ENCODE measurements around the gene HOXB13. TPM values are rescaled to one million over a fixed set of nuclear protein-coding genes. Genes with fewer than 3 reads are reported as not detected.
A peak's percentile ranks its signal among the peaks of the same experiment; 100 is the strongest.

Gene HOXB13
- total RNA-seq, 1 donor from 2014 or later = not detected

DNA sequence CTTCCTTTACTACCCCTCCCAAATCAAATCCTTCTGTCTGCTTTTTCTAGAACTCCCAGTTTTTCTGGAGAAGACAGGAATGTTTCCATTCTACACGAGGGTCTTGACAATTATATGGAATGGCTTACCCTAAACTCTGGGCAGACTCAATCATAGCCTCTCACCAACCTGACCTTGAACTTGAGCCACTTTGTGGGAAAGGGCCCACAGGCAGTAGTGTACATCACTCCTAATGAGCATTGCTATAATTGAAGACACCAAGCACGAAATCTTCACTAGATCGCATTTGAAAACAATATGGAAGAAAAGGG, 1.6 kb upstream of the HOXB13 start:
- intact Hi-C loops (cut with DNase I) = loop anchor here (5.0 kb wide), 1 partner anchor 878 kb away; the partner anchor contains the start of gene SP6
- no peak for ATAC-seq
- DNase-seq (ENCODE audit: low spot score) = no peak

DNA sequence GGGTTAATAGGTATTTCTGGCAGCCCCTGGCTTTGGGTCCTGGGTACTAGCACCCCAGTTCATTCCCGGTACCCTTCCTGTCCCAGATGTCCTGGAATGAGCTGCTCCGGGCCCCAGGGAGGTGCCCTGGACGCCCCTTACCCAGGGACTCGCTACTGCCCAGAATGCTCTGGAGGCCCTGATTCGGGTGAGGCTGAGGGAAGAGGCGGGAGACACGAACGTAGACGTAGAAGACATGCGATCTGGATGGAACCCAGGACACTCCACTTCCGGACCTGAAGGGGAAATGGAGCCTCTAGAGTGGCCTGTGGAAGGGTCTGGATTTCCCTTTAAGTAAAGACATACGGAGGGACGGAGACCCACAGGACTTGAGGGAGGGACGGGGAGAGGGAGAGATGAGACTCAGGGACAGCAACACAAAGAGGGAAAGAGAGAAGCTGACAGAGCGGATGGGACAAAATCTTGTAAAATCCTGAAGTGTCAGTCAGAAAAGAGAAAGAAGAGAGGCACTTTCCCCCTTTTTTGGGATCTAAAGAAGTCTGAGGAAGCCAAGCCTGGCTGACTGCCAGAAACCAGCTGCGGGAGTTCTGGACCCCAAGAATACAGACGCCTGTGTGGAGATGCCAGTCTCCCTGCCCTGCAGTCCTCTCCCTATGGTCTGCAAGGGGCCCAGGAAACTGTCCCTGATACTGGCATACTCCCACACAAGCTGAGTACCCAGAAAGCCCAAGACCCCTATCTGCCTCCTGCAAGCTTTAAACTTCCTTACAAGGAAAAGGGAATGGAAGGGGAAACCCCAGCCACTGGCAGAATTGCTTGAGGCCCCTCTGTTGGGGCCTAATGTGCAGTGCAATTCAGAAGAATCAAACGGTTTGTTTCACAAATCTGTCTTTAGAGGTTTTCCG, 1.0 kb upstream of the HOXB13 start:
- DNase-seq (ENCODE audit: low spot score) (no peak), ATAC-seq (no peak)
- intact Hi-C loops (cut with DNase I) = loop anchor here (5.0 to 10.0 kb wide), 2 partner anchors 265 to 877 kb away; partner anchors contain the start of genes IGF2BP1 and SP6

DNA sequence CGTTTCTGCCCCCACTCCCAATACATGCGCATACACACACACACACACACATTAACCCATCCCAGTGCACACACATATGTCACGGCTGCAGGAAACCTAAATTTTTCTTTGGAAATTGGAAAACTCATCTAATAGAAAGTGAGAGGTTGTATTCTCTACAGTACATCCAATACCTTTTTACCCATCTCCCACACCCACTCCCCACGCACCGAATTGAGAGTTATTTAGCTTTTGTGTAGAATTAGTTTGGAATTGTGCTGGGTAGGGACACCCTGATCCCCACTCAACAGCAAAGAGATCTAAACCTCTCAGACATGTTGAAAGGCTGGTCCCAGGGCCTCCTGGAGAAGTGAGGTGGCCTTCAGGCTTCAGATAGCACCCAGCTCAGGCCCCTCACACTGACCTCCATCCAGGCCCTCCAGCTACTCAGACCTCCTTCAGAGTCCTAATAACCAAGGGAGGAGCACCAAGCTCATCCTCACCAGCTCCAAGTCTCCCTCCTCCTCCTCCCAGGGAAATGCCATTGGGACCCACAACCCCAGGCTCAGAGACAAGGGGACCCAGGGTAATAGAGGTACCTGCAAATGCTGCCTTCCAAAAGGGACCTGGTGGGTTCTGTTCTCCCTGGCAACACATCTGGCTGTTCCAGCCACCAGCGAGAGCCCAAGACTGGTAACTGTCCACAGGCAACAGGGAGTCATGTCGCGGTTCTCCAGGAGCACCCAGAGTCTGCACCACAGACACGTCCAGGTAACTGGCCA, 955 bp downstream of the HOXB13 start:
- intact Hi-C loops (cut with DNase I) = loop anchor here (10.0 kb wide), 1 partner anchor 267 kb away; the partner anchor contains the start of gene IGF2BP1
- DNase-seq (ENCODE audit: low spot score) (no peak), ATAC-seq (no peak)

DNA sequence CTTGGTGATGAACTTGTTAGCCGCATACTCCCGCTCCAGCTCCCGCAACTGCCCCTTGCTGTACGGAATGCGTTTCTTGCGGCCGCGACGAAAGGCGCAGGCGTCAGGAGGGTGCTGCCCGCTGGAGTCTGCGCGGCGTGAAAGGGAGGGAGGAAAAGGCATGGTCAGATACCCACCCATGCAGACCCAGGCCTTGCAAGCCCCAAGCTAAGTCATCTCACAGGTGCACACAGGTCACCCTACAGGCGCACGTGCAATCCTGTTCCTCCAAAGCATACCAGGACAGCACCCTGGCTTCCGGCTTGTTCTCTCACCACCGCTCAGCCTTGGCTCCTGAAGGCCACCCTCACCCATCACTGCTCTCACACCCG, 1.6 kb downstream of the HOXB13 start:
- DNase-seq (ENCODE audit: low spot score) (no peak), ATAC-seq (no peak)
- intact Hi-C loops (cut with DNase I) = loop anchor here (10.0 kb wide), 1 partner anchor 268 kb away; the partner anchor contains the start of gene IGF2BP1

DNA sequence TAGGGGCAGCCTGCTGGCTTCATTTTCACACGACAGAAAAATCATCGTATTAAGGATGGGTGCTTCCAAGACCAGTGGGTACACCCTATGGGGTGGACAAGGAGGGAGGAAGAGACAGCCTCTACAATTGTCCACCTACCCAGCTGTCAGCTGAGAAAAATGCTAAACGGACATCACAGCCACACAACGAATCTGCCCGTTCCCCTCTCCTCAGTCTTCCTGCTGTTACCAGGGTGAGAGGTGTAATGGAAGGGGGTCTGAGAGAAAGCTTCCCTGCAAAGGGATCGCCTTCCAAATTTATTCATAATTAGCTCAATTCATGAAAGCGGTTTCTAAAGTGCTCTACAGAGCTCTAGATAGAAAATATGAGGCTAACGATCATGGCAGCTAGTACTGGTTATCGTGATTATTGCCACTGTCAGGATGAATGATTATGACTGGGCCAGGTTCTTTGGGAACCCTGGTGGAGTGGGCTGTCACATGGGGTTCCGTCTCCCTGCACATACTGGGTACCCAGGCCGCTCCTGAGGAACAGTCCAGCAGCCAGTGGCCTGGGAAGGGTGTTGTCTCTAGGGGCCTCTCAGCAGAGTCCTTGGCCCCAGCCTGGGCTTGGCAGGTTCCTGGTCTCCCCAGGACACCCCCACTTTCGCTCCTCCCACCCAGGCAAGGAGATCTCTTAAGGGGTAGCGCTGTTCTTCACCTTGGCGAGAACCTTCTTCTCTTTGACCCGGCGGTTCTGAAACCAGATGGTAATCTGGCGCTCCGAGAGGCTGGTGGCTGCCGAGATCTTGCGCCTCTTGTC, 2.2 kb downstream of the HOXB13 start:
- no peak for ATAC-seq
- DNase-seq (ENCODE audit: low spot score) = no peak
- intact Hi-C loops (cut with DNase I) = loop anchor here (10.0 kb wide), 1 partner anchor 268 kb away; the partner anchor contains the start of gene IGF2BP1

DNA sequence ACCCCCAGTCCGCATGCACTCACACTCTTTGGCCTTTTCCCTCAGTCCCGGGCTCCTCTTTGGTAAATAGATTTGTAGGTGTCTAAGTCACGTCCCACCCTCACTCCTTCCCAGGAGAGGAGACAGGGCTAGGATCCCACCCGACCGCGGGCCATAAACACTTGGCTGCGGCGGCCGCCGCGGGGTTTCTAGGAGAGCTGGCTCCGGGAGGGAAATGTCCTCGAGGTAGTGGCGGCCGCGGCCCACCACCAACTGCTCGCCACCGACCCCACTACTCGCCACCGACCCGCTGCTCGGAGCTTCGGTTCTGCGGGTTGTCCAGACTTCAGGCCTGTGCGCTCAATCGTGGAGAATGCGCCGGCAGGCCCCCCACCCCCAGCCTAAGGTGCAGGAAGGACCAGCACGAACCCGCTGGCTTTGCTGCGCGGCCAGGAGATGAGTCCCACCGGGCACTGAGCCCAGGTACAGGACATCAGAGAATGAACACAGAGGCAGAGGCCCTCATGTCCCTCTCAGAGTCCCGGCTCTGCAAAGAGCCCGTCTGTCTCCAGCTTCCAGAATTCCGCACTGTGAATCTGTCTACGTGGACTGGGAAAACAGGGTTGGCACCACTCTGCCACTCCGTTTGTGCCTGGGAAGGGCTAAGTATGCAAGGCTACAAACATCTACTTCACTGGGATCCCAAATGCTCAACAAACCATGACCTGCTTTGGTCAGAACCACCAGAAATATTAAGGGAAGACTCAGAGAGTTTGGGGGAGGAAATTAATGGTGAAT, 3.1 kb downstream of the HOXB13 start:
- DNase-seq (ENCODE audit: low spot score) (no peak), ATAC-seq (no peak)
- intact Hi-C loops (cut with DNase I) = loop anchor here (10.0 kb wide), 1 partner anchor 269 kb away; the partner anchor contains the start of gene IGF2BP1

DNA sequence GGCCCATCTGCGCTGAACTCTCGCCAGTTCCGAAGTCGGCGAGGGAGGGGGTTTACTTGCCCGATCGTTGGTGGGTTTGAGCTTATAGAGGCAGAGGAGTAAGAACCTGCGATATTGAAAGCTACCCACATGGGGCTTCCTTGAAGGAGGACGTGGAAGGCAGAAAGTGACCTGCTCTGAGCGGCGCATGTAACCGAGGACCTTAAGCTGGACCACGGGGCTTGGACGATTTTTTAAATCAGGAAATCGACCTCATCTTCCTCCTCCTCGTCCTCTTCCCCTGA, 3.6 kb downstream of the HOXB13 start:
- DNase-seq (ENCODE audit: low spot score) = no peak
- intact Hi-C loops (cut with DNase I) = loop anchor here (10.0 kb wide), 1 partner anchor 270 kb away; the partner anchor contains the start of gene IGF2BP1
- ATAC-seq = no peak

DNA sequence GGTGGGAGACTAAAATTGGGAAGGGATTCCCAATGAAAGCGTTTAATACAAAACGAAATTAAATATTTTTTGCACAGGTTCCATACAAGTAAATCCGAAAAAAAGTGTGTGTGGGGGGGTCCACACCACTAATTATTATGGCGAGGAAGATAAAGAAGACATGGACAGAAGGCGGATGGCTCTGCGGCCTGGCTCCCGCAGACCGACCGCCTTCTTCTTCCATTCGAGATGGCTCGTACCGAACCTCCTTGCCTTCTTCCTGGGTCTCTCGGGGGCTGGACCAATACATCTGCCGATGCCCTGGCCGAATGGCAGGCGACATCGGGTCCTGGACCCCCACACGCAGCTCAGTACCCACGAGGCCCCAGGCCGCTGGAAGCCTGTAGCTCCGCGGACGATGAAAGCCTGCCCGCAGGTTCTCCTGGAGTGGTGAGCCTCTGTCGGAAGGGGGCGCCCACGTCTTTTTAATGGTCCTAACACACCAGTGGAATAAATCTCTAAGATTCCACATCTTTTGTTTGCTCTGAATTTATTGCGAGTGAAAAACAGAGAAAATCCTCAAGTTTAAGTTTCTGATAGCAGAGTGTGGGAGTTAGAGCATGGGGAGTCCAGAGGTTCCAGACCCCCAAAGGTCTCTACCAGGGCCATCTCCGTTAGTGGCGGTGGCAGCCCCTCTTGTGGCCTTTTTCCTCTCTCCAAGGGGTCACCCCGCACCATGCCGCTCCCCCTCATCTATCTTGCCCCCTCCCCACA, 4.1 kb downstream of the HOXB13 start:
- intact Hi-C loops (cut with DNase I) = loop anchor here (10.0 kb wide), 1 partner anchor 270 kb away; the partner anchor contains the start of gene IGF2BP1
- peak; percentile 93 for DNase-seq (ENCODE audit: low spot score)
- ATAC-seq = peak; percentile 87

DNA sequence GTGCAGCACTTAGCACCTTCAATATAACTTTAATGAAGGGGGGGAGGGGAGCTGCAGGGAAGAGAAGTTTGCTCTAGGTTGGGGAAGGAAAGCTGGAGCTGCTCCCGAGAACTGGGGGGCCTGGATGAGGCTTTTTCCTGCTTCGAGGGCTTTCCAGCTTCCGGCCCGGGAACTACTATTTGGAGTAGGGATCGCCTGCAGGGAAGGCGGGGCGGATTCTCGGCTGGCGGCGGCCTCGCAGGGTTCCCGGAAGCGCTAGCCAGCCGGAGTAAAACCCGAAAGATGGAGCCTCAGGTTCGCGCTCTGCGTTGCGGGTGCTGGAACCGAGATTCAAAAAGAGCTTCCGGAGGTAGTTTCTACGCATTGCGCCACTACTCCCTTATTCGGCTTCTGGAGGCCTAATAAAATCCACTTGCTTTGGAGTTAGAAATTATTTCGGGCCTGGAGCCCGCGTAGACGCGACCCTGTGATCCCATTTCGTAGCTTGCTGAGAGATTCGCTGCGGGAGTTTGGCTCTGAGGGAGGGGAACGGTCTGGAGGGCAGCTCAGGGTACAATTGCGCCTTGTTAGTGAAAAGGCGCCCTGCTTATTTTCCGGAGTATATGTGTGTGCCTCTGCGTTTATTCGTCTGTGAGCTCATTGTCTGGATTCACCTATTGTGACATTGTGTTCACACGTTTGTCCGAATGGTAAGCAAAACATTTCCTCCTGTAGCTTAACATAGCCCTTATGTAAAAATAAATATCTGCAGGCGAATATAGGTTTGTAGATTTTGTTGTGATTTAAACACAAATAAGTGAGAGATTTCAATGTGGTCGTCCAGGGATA, 4.9 kb downstream of the HOXB13 start:
- DNase-seq (ENCODE audit: low spot score) = no peak
- intact Hi-C loops (cut with DNase I) = loop anchor here (10.0 kb wide), 1 partner anchor 271 kb away; the partner anchor contains the start of gene IGF2BP1

DNA sequence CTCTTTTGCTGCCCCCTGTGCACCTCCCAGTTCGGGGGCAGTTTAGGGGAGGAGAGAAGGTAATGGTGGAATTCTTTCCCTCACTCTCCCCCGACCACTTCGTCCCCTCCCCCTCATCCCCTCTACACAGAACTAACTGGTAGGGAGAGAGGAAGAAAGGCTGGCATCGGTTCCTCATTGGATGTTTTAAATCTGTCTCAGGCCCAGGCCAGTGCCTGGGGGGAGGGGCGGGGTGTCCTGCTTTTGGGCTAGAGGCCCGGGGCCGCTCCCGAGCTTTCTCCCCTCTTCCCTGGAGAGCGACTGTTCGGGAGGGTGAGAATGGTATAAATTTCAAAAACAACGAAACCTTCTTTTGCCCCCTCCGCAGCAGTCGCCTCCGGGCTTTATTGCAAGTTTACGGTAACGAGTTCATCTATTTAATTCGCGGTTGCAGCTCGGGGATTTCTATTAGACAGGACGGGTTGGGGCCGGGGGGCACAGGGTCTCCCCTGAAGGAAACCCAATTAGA, 5.6 kb downstream of the HOXB13 start, which contains the start of gene PRAC2:
PRAC2 (plus strand) TSS at position 271 of the 508 bp plus-strand sequence. CDS start 1,226 bp downstream, outside the sequence.
- DNase-seq (ENCODE audit: low spot score) = no peak
- ATAC-seq = no peak
- intact Hi-C loops (cut with DNase I) = loop anchor here (10.0 kb wide), 1 partner anchor 272 kb away; the partner anchor contains the start of gene IGF2BP1

More for the DNA sequence above, 4.9 kb downstream of the HOXB13 start:
- ATAC-seq = no peak

DNA sequence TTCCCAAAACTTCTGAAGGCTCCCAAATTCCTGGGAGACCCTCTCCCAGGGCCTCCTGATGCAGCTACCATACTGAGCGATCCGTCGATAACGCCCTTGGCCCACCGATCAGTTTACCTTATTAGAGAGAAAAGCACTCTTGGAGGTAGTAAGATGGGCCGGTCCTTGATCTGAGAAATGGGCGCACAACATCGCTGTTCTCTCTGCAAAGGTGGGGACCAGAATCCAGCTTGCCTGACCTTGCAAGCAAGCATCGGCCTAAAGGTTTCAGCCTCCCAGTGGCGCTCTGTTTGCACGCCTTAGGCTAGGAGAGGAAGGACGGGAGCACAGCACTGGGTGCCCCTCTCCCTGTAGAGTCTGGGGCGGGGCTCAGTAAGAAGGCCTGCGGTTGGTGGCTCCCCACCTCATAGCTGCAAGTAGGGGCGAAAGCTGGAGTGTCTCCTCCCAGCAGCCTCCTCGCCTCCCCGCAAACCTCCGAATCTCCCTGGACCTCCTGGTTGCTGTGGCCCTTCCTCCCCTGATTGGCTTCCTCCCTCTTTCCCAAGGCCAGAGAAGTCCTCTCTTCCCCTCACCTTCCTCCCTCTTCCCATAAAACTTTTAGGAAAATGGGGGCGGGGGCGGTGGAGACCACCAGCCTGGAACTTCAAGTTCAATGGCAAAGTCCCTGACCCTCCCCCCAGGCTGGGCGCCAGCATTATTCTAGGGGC, 6.2 kb downstream of the HOXB13 start, which contains the start of gene PRAC1:
PRAC1 (minus strand) TSS at position 318 of the 707 bp plus-strand sequence; CDS start at position 192, 126 bp downstream.
- DNase-seq (ENCODE audit: low spot score) = no peak
- ATAC-seq = no peak
- intact Hi-C loops (cut with DNase I) = loop anchor here (10.0 kb wide), 1 partner anchor 272 kb away; the partner anchor contains the start of gene IGF2BP1

DNA sequence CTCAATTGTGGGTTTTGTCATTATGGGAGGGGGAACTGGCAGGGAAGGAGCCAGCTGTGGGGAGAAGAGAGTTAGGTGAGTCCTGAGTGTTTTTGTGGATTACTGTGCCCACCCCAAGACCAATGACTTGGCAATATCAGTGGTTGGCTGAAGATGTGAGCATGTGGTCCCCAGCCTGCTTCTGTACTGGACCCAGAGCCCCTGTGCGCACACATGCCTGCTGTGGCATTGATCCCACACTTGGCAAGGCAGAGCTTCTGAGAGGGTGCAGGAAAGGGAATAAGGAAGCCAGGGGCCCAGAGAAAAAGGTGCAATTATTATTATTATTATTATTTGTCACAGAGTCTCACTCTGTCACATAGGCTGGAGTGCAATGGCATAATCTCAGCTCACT, 7.5 kb downstream of the HOXB13 start:
- no peak for DNase-seq (ENCODE audit: low spot score)
- no peak for ATAC-seq

DNA sequence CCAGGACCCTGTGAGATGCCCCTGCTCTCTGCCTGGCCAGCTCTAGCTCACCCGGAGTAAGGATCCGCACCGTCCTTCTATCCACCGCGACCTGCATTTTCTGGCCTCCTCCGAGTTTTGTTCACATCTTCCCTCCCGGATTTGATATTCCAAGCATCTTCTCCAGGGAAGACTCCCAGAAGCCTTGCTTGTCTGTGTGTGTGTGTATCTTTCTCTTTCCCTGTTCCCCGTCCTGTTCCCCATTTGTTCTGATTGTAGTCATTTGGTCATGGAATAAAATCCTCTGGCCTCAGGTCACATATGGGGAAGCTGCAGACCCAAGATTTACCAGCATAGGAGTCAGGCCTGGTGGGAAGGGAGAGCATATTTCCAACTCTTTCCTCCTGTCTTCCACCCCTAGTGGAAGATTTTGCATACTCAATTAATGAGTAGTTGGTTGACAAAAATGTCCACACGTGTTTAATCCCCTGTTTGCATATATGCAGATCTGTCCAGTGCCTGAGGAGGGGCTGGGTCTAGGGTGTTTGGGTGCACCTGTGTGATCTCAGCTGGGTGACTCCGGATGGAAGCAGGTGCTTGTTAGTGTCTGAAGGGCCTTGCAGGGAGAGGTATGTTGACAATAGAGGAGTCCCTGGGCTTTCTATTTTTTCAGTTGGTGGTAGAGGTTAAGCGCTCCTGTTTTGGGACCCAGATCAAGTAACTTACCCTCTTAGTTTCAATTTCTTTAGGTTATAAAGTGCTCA, 8.1 kb downstream of the HOXB13 start:
- ATAC-seq (no peak), DNase-seq (ENCODE audit: low spot score) (no peak)
- intact Hi-C loops (cut with DNase I) = loop anchor here (10.0 kb wide), 1 partner anchor 274 kb away; the partner anchor contains the start of gene IGF2BP1

More for the DNA sequence above, 7.5 kb downstream of the HOXB13 start:
- intact Hi-C loops (cut with DNase I) = loop anchor here (10.0 kb wide), 1 partner anchor 274 kb away; the partner anchor contains the start of gene IGF2BP1

DNA sequence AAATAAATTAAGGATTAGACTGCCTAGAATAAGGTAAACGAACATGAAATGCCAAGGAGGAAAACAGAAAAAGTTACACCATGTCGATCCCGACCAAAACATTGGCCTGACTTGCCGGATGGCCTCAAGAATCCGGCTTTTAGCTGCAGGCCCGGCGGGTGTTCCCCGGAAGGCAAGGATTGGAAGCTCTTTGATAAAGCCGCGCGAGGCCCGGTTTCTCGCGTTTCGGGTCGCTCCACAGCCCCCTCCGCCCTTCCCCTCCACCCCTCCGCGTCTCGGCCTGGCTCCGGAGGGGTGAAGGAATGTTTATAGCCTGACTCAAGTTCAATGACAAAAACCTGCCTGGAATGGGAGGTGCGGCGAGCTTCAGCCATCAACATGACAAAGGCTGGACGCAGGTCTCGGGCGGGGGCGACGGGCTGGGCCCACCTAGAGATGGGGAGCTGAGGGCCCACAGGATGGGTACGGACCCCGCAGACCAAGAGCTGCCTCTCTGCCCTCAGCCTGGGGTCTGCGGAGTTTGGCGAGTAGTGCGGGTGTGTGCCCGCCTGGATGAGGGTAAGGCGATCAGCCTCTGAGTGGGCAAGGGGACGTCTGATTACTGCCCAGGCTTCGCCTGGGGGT, 8.8 kb downstream of the HOXB13 start:
- ATAC-seq = no peak
- DNase-seq (ENCODE audit: low spot score) = no peak
- intact Hi-C loops (cut with DNase I) = loop anchor here (10.0 kb wide), 1 partner anchor 275 kb away; the partner anchor contains the start of gene IGF2BP1

All from sciatic nerve (tissue), 2 donors.